ENCODE measurements around the gene HMCES. TPM values are rescaled to one million over a fixed set of nuclear protein-coding genes. Genes with fewer than 3 reads are reported as not detected.
"Not testable (repeated sequence)": the region's sequence is repeated elsewhere in the genome, so short reads cannot be mapped to it uniquely, and the experiment has no call there.

HMCES gene
- total and polyA plus RNA-seq, 2 of the 13 experiments (the other 11 are each of a cell fraction or from before 2014, with no cell fraction given): 16.1 to 37.5 TPM

GRCh38 chr3:129263161-129263910 is 15.3 kb upstream of the HMCES start:
- H2AFZ ChIP-seq (ENCODE audit: low read length): no peak overlapping the region
- H4K20me1 ChIP-seq (ENCODE audit: insufficient read depth, low read length): no peaks in the 10 kb centered on the region
- no peak overlapping the region for H3K4me2 ChIP-seq (ENCODE audit: low read depth, low read length)
- no peak for ATAC-seq
- no peak overlapping the region for H3K27ac ChIP-seq (ENCODE audit: extremely low read length, insufficient read depth, low read length)
- no peak for FAIRE-seq
- no peaks in the 10 kb centered on the region for H3K79me2 ChIP-seq (ENCODE audit: insufficient read depth, low read length)
- BruUV-seq (replicated peaks): no TSS peak
- ChIA-PET POLR2A (no interaction called here), CTCF (ENCODE audit: low intra/inter-chr PET ratio, low total read pairs) (no interaction called here)
- no peak overlapping the region for H3K4me3 ChIP-seq (replicated peaks in 1 of 3; ENCODE audit: insufficient read depth in 1 of 3, low read depth in 2 of 3, low read length in 3 of 3)
- H3K9me3 ChIP-seq (ENCODE audit: low read length): no peaks in the 10 kb centered on the region
- H3K9ac ChIP-seq (ENCODE audit: insufficient read depth, low read depth, low read length): no peak overlapping the region
- TF ChIP-seq SMAD1 (CRISPR knock-in tag; IDR thresholded peaks at IDR 0.05; ENCODE audit: borderline replicate concordance, low read depth): no peak
- DNase-seq (ENCODE audit: low spot score): no peak
- in situ Hi-C loops (cut with HindIII; ENCODE audit: extremely low pct_ligation_motif_present, low pct_unique_long_range_greater_than_20kb): no loop called here
- H3K36me3 ChIP-seq (replicated peaks in 1 of 2; ENCODE audit: control insufficient read depth in 1 of 2, insufficient read depth in 2 of 2, low read length in 2 of 2): peaks cover 37 to 86% of the 10 kb centered on the region in 2 experiments
- intact Hi-C loops (cut with micrococcal nuclease; ENCODE audit: unreplicated experiment): no loop called here
- 96% methylated on average over 5 of the region's 6 CpGs for WGBS (ENCODE audit: low lambda C conversion rate)
- no peaks in the 10 kb centered on the region for H3K27me3 ChIP-seq (ENCODE audit: control insufficient read depth in 1 of 2, insufficient read depth in 2 of 2, low read length in 2 of 2)
- no peaks in the 10 kb centered on the region for H3K4me1 ChIP-seq (ENCODE audit: insufficient read depth, low read length)

GRCh38 chr3:129264994-129265393 is 13.7 kb upstream of the HMCES start:
- peaks cover 35 to 91% of the 10 kb centered on the region in 2 experiments for H3K36me3 ChIP-seq (replicated peaks in 1 of 2; ENCODE audit: control insufficient read depth in 1 of 2, insufficient read depth in 2 of 2, low read length in 2 of 2)
- intact Hi-C loops (cut with micrococcal nuclease; ENCODE audit: unreplicated experiment); in situ Hi-C loops (cut with HindIII; ENCODE audit: extremely low pct_ligation_motif_present, low pct_unique_long_range_greater_than_20kb): not testable (repeated sequence)

More at GRCh38 chr3:129264994-129265393, 13.7 kb upstream of the HMCES start:
- H3K4me2 ChIP-seq (ENCODE audit: low read depth, low read length); H3K9ac ChIP-seq (ENCODE audit: insufficient read depth, low read depth, low read length); H2AFZ ChIP-seq (ENCODE audit: low read length); H3K9me3 ChIP-seq (ENCODE audit: low read length); H3K27me3 ChIP-seq (ENCODE audit: control insufficient read depth in 1 of 2, insufficient read depth in 2 of 2, low read length in 2 of 2); H4K20me1 ChIP-seq (ENCODE audit: insufficient read depth, low read length); ATAC-seq; H3K27ac ChIP-seq (ENCODE audit: extremely low read length, insufficient read depth, low read length); CTCF ChIA-PET (ENCODE audit: low intra/inter-chr PET ratio, low total read pairs); FAIRE-seq; H3K4me1 ChIP-seq (ENCODE audit: insufficient read depth, low read length); BruUV-seq (replicated peaks); H3K79me2 ChIP-seq (ENCODE audit: insufficient read depth, low read length); H3K4me3 ChIP-seq (replicated peaks in 1 of 3; ENCODE audit: insufficient read depth in 1 of 3, low read depth in 2 of 3, low read length in 3 of 3); DNase-seq (ENCODE audit: low spot score): not testable (repeated sequence)
- POLR2A ChIA-PET: interaction anchor here (1.8 kb wide), 2 partner anchors 16 to 52 kb away, joined by 6 to 7 read pairs; partner anchors contain the start of gene COPG1
- whole genome bisulfite sequencing (ENCODE audit: low lambda C conversion rate): 100% methylated on average over 2 of the region's 6 CpGs
